HG02973 (cell line): ENCODE measurements around the gene PLA2G4B.

ENCODE experiments used
- ATAC-seq: cut with Tn5 transposase; IDR thresholded peaks from one replicate; pipeline ENCODE4 v1.9.1; 2021; ENCODE audit warnings: moderate library complexity; ENCODE audit not compliant: unreplicated experiment

The PLA2G4B gene

GRCh38 chr15:41869770-41870688 is 31.4 kb downstream of the PLA2G4B start:
- no peak for ATAC-seq

DNA sequence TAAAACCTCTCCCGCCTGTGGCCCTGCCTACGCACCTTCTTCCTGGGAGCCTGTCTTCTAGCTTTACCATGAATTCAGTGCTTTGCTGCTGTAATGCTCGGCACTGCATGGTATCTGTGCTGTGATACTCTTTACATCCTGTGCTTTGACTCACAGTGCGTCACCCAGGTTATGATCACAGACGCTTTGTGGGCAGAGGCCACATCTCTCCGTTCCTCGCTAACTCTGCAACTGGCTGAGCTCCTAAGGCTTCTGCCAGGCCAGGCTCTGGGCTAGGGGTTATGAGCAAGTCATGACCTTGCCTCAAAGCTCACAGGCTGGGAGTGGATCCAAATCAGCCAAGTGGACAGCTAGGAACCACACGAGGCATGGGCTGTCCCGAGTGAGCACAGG is 32.0 kb downstream of the PLA2G4B start:
- no peak for ATAC-seq

GRCh38 chr15:41871175-41871905 is 32.7 kb downstream of the PLA2G4B start:
- no peak for ATAC-seq

GRCh38 chr15:41872166-41872747 is 33.6 kb downstream of the PLA2G4B start:
- ATAC-seq: no peak

DNA sequence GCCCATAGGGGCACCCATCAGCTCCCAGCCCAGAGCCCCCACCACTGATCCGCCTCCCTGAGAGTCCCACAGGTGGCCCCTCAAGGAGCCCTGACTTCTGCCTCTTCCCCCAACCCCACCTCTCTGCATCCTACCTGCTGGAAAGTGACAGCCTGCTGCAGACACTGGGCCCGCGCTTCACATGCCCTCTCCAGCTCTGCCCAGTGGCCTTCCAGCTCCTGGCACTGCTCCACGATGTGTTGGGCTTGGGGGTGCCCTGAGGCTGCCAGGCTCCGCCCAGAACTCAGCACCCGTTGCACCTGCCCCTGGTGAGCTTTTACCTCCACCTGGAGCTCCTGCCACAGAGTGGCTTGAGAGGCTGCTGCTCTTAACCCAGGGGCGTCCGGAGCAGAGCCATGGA is 35.1 kb downstream of the PLA2G4B start:
- no peak for ATAC-seq

- ATAC-seq: no peak
Observed at GRCh38 chr15:41874736-41875135, 36.1 kb downstream of the PLA2G4B start.

DNA sequence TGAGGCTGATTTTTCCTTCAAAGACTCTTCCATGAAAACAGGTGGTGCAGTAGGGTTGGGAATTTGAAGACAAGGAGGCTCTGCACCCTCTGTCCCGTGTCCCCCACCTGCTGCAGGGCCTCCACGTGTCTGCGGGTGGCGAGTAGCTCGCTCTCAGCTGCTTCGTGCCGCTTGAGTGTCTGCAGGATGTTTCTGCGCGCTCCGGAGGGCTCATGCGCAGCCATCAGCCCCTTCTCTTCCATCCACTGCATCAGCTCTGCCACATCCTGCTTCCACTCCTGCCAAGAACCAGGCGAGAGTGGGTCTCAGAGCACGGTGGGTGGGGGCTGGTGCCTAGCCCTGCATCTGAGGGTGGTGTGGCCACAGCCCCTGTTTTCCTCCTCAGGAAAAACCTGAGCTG is 37.4 kb downstream of the PLA2G4B start:
- no peak for ATAC-seq

DNA sequence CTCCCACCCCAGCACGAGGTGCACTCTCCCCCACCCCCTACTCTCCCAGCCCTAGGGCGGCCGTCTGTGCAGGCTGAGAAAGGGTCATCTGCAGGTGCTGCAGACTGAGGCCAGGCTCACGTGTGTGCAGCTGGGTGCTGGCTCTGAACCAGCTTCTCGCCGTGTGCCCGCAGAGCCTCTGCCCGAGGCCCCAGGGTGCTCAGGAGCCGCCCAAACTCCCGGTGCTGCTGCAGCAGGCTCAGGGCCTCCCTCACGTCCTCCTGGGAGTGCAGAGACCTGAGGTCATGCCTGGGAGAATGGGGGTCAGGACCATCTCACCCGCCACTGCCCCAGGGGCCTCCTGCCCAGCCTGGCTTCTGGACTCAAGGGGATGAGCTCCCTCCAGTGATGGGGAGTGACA is 38.0 kb downstream of the PLA2G4B start:
- no peak for ATAC-seq

GRCh38 chr15:41877631-41878354 is 39.1 kb downstream of the PLA2G4B start:
- no peak for ATAC-seq

- ATAC-seq: no peak
Observed at GRCh38 chr15:41878355-41878699, 39.7 kb downstream of the PLA2G4B start.

- ATAC-seq: no peak
Observed at GRCh38 chr15:41879321-41879845, 40.7 kb downstream of the PLA2G4B start.

GRCh38 chr15:41880156-41880877 is 41.7 kb downstream of the PLA2G4B start:
- no peak for ATAC-seq

DNA sequence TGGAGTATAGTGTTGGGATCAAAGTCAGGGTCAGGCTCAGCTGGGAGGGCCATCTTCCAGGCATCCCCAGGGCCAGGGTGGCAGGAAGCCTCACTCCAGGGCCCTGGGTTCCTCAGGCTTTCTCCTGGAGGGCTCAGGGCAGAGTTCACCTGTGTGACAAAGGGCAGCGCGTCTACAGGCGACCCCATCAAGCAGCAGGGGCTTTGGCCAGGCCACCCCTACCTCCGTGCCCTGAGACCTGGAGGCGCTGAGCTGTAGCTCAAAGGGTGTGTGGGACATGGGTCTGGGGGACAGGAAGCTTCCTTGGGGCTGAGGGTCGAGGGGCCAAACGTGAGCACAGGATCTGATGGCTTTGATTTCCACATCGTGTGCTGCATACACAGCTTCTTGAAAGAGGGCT is 42.4 kb downstream of the PLA2G4B start:
- no peak for ATAC-seq

GRCh38 chr15:41881550-41881919 is 42.9 kb downstream of the PLA2G4B start:
- no peak for ATAC-seq

- no peak for ATAC-seq
Observed at GRCh38 chr15:41881920-41882688, 43.5 kb downstream of the PLA2G4B start.

DNA sequence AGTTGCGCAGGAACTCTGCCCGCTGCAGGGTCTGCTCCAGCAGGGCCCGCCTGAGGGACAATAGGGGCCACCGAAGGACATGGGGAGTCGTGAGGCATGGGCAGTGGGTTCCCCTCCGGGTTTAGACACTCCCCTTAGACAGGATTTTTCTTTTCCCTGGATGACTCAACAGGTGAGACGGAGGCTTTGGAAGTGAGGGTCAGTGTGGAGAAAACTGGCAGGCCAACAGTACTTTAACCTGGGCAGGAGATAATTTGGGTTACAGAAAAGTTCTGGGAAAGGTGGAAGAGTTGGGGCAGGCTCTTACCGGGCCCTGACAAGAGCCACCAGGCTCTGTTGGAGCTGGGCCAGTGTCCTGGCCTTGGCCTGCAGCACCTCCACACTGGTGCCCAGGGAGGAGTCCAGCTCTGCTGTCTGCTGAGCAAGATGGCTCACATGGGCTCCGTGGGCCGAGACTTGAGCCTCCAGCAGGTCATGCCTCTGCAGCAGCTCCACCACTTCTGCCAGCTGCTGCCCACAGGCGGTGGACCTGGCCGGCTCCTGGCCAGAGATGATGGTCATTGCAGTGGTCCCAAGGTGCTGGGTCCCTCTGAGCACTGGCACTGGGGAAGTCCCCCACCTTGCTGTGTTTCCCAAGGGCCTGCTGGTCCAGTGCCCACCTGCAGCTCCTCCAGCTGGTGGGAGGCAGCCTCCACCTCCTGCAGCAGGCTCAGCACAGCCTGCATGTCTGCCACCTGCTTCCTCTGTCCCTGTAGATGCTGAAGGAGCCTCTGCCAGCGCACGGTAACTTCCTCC is 44.2 kb downstream of the PLA2G4B start:
- no peak for ATAC-seq

DNA sequence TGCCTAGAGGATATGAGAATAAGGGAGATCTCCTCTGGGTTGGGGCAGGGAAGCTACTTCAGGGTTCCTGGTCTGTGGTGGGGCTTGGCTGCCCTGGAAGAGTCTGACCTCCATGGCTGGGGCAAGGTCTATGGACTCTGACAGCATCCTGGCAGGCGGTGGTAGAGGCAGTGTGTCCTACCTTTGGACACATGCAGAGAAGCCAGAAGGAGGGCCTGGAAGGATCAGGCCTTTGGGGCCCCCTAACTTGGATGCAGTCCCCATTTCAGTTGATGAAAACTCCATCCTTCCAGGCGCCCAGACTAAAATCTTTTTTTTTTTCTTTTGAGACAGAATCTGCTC is 44.8 kb downstream of the PLA2G4B start:
- ATAC-seq: no peak

- no peak for ATAC-seq
Observed at GRCh38 chr15:41884458-41884857, 45.8 kb downstream of the PLA2G4B start.

DNA sequence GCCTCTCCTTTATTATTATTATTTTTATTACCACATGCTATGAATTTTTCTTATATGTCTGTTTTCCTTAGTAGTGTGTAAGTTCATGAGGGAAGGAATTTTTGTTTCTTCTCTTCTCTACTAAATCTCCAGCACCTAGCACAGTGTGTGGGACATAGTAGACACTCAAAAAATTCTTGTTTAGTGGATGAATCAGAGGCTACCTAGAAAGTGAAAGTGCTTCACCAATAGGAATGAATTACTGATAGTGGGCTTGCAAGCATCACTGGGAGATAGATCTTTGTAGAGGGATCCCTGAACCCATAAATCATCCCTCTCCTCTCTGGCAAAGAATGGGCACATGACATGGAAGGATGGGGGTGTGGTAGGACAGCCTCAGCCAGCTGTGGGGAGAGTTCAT is 46.7 kb downstream of the PLA2G4B start:
- no peak for ATAC-seq
